Stimulated activated CD4-positive, alpha-beta T cell treated with anti-CD3 and anti-CD28 coated beads, Interleukin-1b, Interleukin-23, amount 100 ng/mL, for 4 hours (primary cell): ENCODE measurements around the gene EIF4A3.

Source experiments
- DNase-seq, 2 donors: peaks; one replicate each; pipeline ENCODE4 v3.0.0-alpha.2; 2020; ENCODE audit warnings: low read depth in 2 of 2

The EIF4A3 gene

GRCh38 chr17:80133626-80133970 is 13.3 kb downstream of the EIF4A3 start:
- no peak for DNase-seq

GRCh38 chr17:80132906-80133625 is 13.9 kb downstream of the EIF4A3 start:
- no peak for DNase-seq

GRCh38 chr17:80130992-80131391 is 15.9 kb downstream of the EIF4A3 start:
- DNase-seq, result no peak

GRCh38 chr17:80129006-80129565 is 17.8 kb downstream of the EIF4A3 start:
- DNase-seq, result no peak

- DNase-seq, result no peak
Observed at GRCh38 chr17:80126449-80126715, 20.5 kb downstream of the EIF4A3 start.

GRCh38 chr17:80125656-80126448 is 21.1 kb downstream of the EIF4A3 start:
- DNase-seq, result no peak

- no peak for DNase-seq
Observed at GRCh38 chr17:80124351-80124981, 22.5 kb downstream of the EIF4A3 start.

- no peak for DNase-seq
Observed at GRCh38 chr17:80123791-80124190, 23.1 kb downstream of the EIF4A3 start.

GRCh38 chr17:80122926-80123505 is 23.9 kb downstream of the EIF4A3 start:
- no peak for DNase-seq

- no peak for DNase-seq
Observed at GRCh38 chr17:80122026-80122575, 24.8 kb downstream of the EIF4A3 start.

- DNase-seq, result no peak
Observed at GRCh38 chr17:80119839-80120238, 27.1 kb downstream of the EIF4A3 start.

- no peak for DNase-seq
Observed at GRCh38 chr17:80119271-80119791, 27.6 kb downstream of the EIF4A3 start.

- no peak for DNase-seq
Observed at GRCh38 chr17:80118601-80119270, 28.2 kb downstream of the EIF4A3 start.

GRCh38 chr17:80117491-80118401 is 29.2 kb downstream of the EIF4A3 start:
- DNase-seq, result no peak

GRCh38 chr17:80116921-80117380 is 30.0 kb downstream of the EIF4A3 start:
- DNase-seq, result no peak

- no peak for DNase-seq
Observed at GRCh38 chr17:80116276-80116920, 30.5 kb downstream of the EIF4A3 start.

- DNase-seq, result no peak
Observed at GRCh38 chr17:80115159-80115558, 31.8 kb downstream of the EIF4A3 start.

- no peak for DNase-seq
Observed at GRCh38 chr17:80114758-80115157, 32.2 kb downstream of the EIF4A3 start.

GRCh38 chr17:80113033-80113484 is 33.9 kb downstream of the EIF4A3 start:
- DNase-seq, result no peak
